Ecto neural progenitor cell (in vitro differentiated cells): ENCODE measurements around the gene KCNMB2.
"Not testable (repeated sequence)": the region's sequence is repeated elsewhere in the genome, so short reads cannot be mapped to it uniquely, and the experiment has no call there.

Experiments
- DNase-seq: peaks from one replicate; pipeline ENCODE4 v3.0.0-alpha.2; 2018; ENCODE audit warnings: low spot score

The KCNMB2 gene

GRCh38 chr3:178519701-178520100 lies 16.5 kb upstream of the KCNMB2 start:
- no peak for DNase-seq

GRCh38 chr3:178520451-178520850 lies 15.8 kb upstream of the KCNMB2 start:
- DNase-seq, result no peak

- DNase-seq, result no peak
Measured at GRCh38 chr3:178522200-178523052, 13.8 kb upstream of the KCNMB2 start.

GRCh38 chr3:178525251-178525650 lies 11.0 kb upstream of the KCNMB2 start:
- no peak for DNase-seq

- no peak for DNase-seq
Measured at GRCh38 chr3:178526291-178526690, 9.9 kb upstream of the KCNMB2 start.

- no peak for DNase-seq
Measured at GRCh38 chr3:178527981-178528380, 8.3 kb upstream of the KCNMB2 start.

GRCh38 chr3:178529606-178530225 lies 6.5 kb upstream of the KCNMB2 start:
- DNase-seq, result no peak

- no peak for DNase-seq
Measured at GRCh38 chr3:178532476-178532875, 3.8 kb upstream of the KCNMB2 start.

GRCh38 chr3:178537122-178537705 lies 978 bp downstream of the KCNMB2 start:
- DNase-seq, result no peak

GRCh38 chr3:178538056-178538455 lies 1.8 kb downstream of the KCNMB2 start:
- no peak for DNase-seq

GRCh38 chr3:178540184-178540583 lies 3.9 kb downstream of the KCNMB2 start:
- DNase-seq, result no peak

- DNase-seq, result no peak
Measured at GRCh38 chr3:178545337-178545736, 9.1 kb downstream of the KCNMB2 start.

- DNase-seq, result no peak
Measured at GRCh38 chr3:178546079-178546478, 9.8 kb downstream of the KCNMB2 start.

- not testable (repeated sequence) for DNase-seq
Measured at GRCh38 chr3:178549426-178549825, 13.2 kb downstream of the KCNMB2 start.

- DNase-seq, result no peak
Measured at GRCh38 chr3:178551916-178552321, 15.7 kb downstream of the KCNMB2 start.

GRCh38 chr3:178558637-178559036 lies 22.4 kb downstream of the KCNMB2 start:
- DNase-seq, result no peak

- no peak for DNase-seq
Measured at GRCh38 chr3:178560759-178561158, 24.5 kb downstream of the KCNMB2 start.

GRCh38 chr3:178561239-178561638 lies 25.0 kb downstream of the KCNMB2 start:
- no peak for DNase-seq

- no peak for DNase-seq
Measured at GRCh38 chr3:178562143-178562946, 26.1 kb downstream of the KCNMB2 start.

GRCh38 chr3:178562947-178563232 lies 26.7 kb downstream of the KCNMB2 start:
- no peak for DNase-seq

GRCh38 chr3:178567611-178568010 lies 31.4 kb downstream of the KCNMB2 start:
- no peak for DNase-seq

GRCh38 chr3:178568155-178568731 lies 32.0 kb downstream of the KCNMB2 start:
- no peak for DNase-seq
